Measurements from ENCODE around the gene NBAS.

GRCh38 chr2:15485949-15486348, 75.2 kb downstream of the NBAS start:
- TF ChIP-seq EZH2 (IDR thresholded peaks at IDR 0.05; ENCODE audit: insufficient read depth, poor library complexity, severe bottlenecking), result no peak
- TF ChIP-seq EZH2phosphoT487 (IDR thresholded peaks at IDR 0.05; ENCODE audit: insufficient read depth, low read depth), result no peak

All from GM23248 (cell line).